GM12864 (cell line): Measurements from ENCODE around the gene TMEM52.

Experiments
- DNase-seq: peaks from one replicate; pipeline ENCODE4 v3.0.0-alpha.2; 2011; ENCODE audit warnings: low read depth
- H3K4me3 ChIP-seq: 2 replicates; pipeline ENCODE4 v1.5.1; 2011; ENCODE audit warnings: mild to moderate bottlenecking, low read depth, low read length, control low read depth
- CTCF ChIP-seq: IDR thresholded peaks from 2 replicates; pipeline ENCODE4 v1.5.1; 2011; ENCODE audit warnings: low read depth, mild to moderate bottlenecking, moderate library complexity, low read length, control low read depth, inconsistent platforms; ENCODE audit errors: missing control alignments

Gene TMEM52

GRCh38 chr1:1883092-1883873 lies 35.8 kb downstream of the TMEM52 start:
- no peak overlapping the region for H3K4me3 ChIP-seq
- no peak for DNase-seq
- no peak for TF ChIP-seq CTCF

GRCh38 chr1:1881727-1882126 lies 37.4 kb downstream of the TMEM52 start:
- no peak for DNase-seq

DNA sequence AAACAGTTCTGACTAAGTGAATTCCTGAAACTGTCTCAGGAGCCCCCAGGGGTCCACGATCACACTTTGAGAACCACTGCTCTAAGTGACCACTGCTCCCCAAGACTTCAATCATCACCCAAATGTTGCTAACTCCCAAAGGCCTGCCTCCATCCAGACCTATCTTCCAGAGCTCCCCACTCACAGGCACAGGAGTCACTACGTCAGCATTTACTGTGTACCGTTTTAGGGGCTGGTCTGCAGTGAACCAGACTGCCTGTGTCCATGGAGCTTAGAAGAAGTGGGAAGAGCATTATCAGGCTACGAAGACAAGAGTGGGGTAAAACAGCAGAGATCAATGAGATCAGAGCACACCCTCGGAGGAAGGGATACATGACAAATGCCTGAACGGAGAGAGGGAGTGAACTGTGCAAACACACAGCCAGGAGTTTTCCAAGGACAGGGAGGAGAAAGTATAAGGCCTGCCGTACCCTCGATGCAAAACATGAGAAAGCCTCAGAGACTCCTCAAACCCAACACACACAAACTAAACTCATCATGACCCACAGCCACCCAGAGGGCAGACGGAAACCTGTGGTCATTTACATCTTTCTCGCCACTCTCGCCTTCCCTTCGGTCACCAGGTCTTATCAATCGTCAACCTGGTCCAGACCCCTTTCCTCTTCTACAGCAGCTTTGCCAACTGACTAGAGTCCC lies 38.3 kb downstream of the TMEM52 start:
- no peak for DNase-seq
- TF ChIP-seq CTCF: no peak
- H3K4me3 ChIP-seq: no peak overlapping the region

More at GRCh38 chr1:1881727-1882126, 37.4 kb downstream of the TMEM52 start:
- H3K4me3 ChIP-seq: no peak overlapping the region
- TF ChIP-seq CTCF: no peak

DNA sequence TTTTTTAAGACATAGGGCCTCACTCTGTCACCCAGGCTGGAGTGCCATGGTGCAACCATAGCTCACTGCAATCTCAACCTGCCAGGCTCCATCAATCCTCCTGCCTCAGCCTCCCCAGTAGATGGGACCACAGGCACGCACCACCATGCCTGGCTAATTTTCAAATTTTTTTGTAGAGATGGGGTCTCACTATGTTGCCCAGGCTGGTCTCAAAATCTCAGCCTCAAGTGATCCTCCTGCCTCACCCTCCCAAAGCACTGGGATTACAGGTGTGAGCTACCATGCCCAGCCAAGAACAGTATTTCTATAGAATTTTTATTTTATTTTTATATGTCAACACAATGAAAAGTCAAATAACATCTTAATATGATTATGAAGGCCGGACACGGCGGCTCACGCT lies 39.1 kb downstream of the TMEM52 start:
- no peak for TF ChIP-seq CTCF
- DNase-seq: no peak
- no peak overlapping the region for H3K4me3 ChIP-seq

GRCh38 chr1:1877865-1878436 lies 41.1 kb downstream of the TMEM52 start:
- H3K4me3 ChIP-seq: no peak overlapping the region
- DNase-seq: no peak
- TF ChIP-seq CTCF: no peak

DNA sequence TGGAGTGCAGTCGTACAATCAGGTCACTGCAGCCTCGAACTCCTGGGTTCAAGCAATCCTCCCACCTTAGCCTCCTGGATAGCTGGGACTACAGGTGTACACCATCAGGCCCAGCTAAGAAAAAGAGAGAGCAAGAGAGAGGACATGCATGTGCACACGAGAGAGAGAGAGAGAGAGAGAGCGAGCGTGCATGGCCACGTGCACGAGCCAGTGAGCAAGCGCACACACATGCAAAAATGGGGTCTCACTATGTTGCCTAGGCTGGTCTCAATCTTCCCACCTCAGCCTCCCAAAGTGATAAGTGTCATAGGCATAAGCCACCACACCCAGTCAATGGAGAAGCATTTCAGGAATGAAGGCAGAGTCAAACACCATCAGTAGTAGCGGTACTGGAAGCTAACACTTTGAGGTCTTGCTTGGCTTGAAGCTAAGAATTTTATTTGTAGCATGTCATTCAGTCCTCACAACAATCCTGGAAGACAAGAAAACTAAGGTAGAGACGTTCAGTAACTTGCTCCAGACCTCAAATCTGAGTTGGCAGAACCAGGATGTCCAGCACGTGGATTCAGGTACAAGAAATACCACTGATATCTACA lies 42.6 kb downstream of the TMEM52 start:
- no peak for TF ChIP-seq CTCF

More for the DNA sequence above, 42.6 kb downstream of the TMEM52 start:
- no peak for DNase-seq
- no peak overlapping the region for H3K4me3 ChIP-seq
